Ectodermal cell (in vitro differentiated cells): ENCODE data around the gene EVPLL.
A peak's percentile ranks its signal among the peaks of the same experiment; 100 is the strongest.
"Not testable (repeated sequence)": the region's sequence is repeated elsewhere in the genome, so short reads cannot be mapped to it uniquely, and the experiment has no call there.

Source experiments
- H3K27ac ChIP-seq: 2 replicates; pipeline ENCODE4 v1.7.0; 2013; ENCODE audit warnings: mild to moderate bottlenecking, low read depth, low read length; ENCODE audit not compliant: insufficient read depth, poor library complexity, severe bottlenecking
- H3K27me3 ChIP-seq: 2 replicates; pipeline ENCODE4 v1.7.0; 2013; ENCODE audit warnings: mild to moderate bottlenecking, low read length; ENCODE audit not compliant: insufficient read depth, control insufficient read depth, poor library complexity, severe bottlenecking
- H3K36me3 ChIP-seq: one replicate; pipeline ENCODE4 v1.7.0; 2013; ENCODE audit warnings: low read length; ENCODE audit not compliant: control insufficient read depth, insufficient read depth
- H3K4me1 ChIP-seq: one replicate; pipeline ENCODE4 v1.7.0; 2013; ENCODE audit warnings: low read length; ENCODE audit not compliant: control insufficient read depth, insufficient read depth
- H3K4me3 ChIP-seq: 2 replicates; pipeline ENCODE4 v1.7.0; 2013; ENCODE audit warnings: low read depth, low read length, control low read depth; ENCODE audit not compliant: insufficient read depth
- H3K9me3 ChIP-seq: 2 replicates; pipeline ENCODE4 v1.7.0; 2013; ENCODE audit warnings: mild to moderate bottlenecking, low read length, moderate library complexity; ENCODE audit not compliant: control insufficient read depth
- WGBS, 2 experiments: methylation state at CpG; one replicate each; pipeline ENCODE4 v1.1.7; 2013; ENCODE audit warnings: missing lambda C conversion rate in 2 of 2; 5-methylcytosine and 5-hydroxymethylcytosine counted together

The EVPLL gene

DNA sequence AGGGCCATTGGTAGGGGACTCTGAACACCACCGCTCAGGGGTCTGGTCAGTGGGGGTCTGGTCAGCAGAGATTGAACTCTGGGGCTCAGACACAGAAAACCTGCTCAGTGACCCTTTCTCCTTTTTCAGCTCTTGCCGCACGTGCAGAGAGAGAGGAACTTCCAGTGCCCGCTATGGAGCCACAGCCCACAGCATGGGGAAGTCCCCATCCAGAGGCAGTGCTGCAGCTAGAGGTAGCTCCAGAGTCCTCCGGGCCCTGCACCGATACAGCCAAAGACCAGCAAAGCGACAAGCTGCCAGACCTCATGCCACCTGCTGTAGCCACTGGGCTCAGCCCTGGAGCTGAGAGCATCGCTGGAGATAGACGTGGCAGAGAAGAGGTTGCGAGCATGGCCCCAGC, 11.2 kb downstream of the EVPLL start:
- not testable (repeated sequence) for H3K27ac ChIP-seq, H3K4me1 ChIP-seq, H3K36me3 ChIP-seq, H3K27me3 ChIP-seq, H3K4me3 ChIP-seq, H3K9me3 ChIP-seq
- WGBS, 2 experiments: 30 to 67% methylated on average over 1 to 2 of the region's 10 CpGs

DNA sequence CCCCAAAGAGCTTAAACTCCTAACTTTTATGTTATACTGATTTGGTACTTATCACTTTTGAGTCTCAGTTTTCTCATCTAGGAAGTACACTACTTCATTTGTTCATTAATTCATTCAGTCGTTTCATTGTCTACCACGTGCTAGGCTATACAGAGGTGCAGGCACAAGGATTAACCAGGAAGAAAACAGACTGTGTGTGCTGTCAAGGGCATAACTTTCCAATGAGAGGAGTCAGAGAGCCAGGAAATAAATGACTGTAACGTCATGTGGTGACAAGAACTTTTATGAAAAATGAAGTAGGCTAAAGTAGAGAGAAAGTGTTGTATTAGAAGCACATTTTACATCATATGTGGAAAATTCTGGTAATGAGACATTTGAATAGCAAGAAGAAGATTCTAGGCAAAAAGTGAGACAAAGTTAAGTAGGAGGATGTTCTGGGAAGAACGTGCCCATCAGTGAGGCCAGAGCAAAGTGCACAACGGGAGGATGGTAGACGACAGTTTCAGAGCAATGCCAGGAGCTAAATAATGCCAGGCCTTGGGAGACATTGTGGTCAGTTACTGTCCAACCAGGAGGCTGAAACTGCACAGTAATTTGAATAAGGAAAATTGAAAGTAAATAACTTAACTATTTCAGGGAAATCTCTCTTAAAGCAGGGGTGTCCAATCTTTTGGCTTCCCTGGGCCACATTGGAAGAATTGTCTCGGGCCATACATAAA, 24.5 kb downstream of the EVPLL start:
- 95 to 96% methylated on average over 5 of the region's 7 CpGs for WGBS, 2 experiments
- not testable (repeated sequence) for H3K27me3 ChIP-seq, H3K9me3 ChIP-seq, H3K36me3 ChIP-seq, H3K4me3 ChIP-seq, H3K4me1 ChIP-seq, H3K27ac ChIP-seq

DNA sequence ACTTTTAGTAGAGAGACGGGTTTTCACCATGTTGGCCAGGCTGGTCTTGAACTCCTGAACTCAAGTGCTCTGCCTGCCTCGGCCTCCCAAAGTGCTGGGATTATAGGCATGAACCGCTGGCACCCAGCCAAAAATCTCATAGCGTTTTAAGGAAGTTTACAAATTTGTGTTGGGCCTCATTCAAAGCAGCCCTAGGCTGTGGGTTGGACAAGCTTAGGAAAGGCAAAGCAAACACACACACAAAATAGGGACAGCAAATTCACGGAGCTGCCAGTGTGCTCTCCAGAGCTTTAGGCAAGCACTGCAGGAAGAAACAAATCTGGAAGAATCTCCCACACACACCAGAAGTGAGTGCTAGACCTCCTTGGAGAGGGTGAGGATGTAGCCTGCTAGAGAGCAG, 25.6 kb downstream of the EVPLL start:
- H3K9me3 ChIP-seq, H3K4me1 ChIP-seq, H3K27me3 ChIP-seq, H3K4me3 ChIP-seq, H3K27ac ChIP-seq, H3K36me3 ChIP-seq: not testable (repeated sequence)
- WGBS, 2 experiments: 60 to 69% methylated on average over 4 of the region's 5 CpGs

GRCh38 chr17:18403604-18404003, 26.0 kb downstream of the EVPLL start:
- no CpG with 5 or more reads among the region's 5 CpGs for WGBS, 2 experiments

GRCh38 chr17:18408906-18409305, 31.3 kb downstream of the EVPLL start:
- not testable (repeated sequence) for H3K4me3 ChIP-seq, H3K27me3 ChIP-seq, H3K27ac ChIP-seq, H3K36me3 ChIP-seq, H3K4me1 ChIP-seq, H3K9me3 ChIP-seq
- 62 to 63% methylated on average over 2 to 3 of the region's 3 CpGs for WGBS, 2 experiments

More at GRCh38 chr17:18403604-18404003, 26.0 kb downstream of the EVPLL start:
- not testable (repeated sequence) for H3K4me3 ChIP-seq, H3K4me1 ChIP-seq, H3K9me3 ChIP-seq, H3K36me3 ChIP-seq, H3K27ac ChIP-seq, H3K27me3 ChIP-seq

DNA sequence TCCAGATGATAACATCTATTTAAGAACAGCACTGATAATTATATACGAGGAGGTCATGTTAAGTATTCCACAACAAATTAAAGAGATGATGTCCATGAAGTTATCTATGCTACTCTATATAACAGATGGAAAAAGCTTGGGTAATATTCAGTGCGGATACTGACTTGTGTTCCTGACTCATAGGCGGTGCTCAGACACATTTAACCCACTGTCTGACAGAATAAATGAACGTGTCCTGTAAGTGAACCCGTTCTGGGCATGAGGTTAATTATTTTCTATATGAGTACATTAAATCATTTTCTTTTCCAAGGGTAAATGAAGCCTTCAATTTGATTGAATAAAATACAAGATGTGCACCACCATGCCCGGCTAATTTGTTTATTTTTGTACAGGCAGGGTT, 31.7 kb downstream of the EVPLL start:
- not testable (repeated sequence) for H3K4me3 ChIP-seq, H3K36me3 ChIP-seq, H3K4me1 ChIP-seq, H3K27ac ChIP-seq, H3K27me3 ChIP-seq, H3K9me3 ChIP-seq
- 79 to 89% methylated on average over 3 to 5 of the region's 6 CpGs for WGBS, 2 experiments

GRCh38 chr17:18410736-18411135, 33.2 kb downstream of the EVPLL start:
- H3K4me3 ChIP-seq: peak overlapping the region; percentile 34
- WGBS, 2 experiments: 0% methylated on average over 11 of the region's 11 CpGs

GRCh38 chr17:18411377-18411864, 33.8 kb downstream of the EVPLL start:
- WGBS, 2 experiments: 0% methylated on average over 23 of the region's 25 CpGs
- H3K27ac ChIP-seq: peak overlapping the region; percentile 79
- H3K4me1 ChIP-seq, H3K27me3 ChIP-seq, H3K9me3 ChIP-seq, H3K36me3 ChIP-seq: not testable (repeated sequence)
- H3K4me3 ChIP-seq: peak overlapping the region; percentile 49

More at GRCh38 chr17:18410736-18411135, 33.2 kb downstream of the EVPLL start:
- not testable (repeated sequence) for H3K4me1 ChIP-seq, H3K36me3 ChIP-seq, H3K9me3 ChIP-seq, H3K27me3 ChIP-seq
- peak overlapping the region; percentile 44 for H3K27ac ChIP-seq

- no CpG with 5 or more reads among the region's 32 CpGs for WGBS, 2 experiments
- H3K27ac ChIP-seq, H3K9me3 ChIP-seq, H3K27me3 ChIP-seq, H3K4me1 ChIP-seq, H3K36me3 ChIP-seq: not testable (repeated sequence)
- H3K4me3 ChIP-seq: peak overlapping the region; percentile 49
Observed at GRCh38 chr17:18412001-18412538, 34.5 kb downstream of the EVPLL start.

- 86 to 94% methylated on average over 4 of the region's 11 CpGs for WGBS, 2 experiments
Observed at GRCh38 chr17:18421521-18421920, 43.9 kb downstream of the EVPLL start.

More at GRCh38 chr17:18421521-18421920, 43.9 kb downstream of the EVPLL start:
- not testable (repeated sequence) for H3K36me3 ChIP-seq, H3K9me3 ChIP-seq, H3K4me3 ChIP-seq, H3K27me3 ChIP-seq, H3K4me1 ChIP-seq, H3K27ac ChIP-seq
